Measurements from ENCODE around the gene ARHGAP42.

DNA sequence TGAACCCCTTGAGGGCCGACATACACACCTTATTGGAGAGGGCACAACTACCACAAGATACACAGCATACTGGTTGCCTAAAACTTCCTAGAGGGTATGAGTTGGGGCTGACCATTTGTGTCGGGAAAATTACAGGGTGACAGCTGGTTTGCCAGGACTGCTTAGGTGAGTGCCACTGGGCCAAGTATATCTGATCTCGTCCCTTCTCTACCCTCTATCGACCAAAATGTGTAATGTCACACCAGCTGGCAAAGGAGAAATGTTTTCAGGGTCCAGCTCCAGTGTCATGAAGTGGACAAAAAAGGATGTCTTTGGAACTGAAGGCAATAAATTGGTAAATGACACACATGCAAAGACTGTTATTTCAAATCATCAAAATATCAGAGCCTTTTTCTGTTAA lies 316.4 kb downstream of the ARHGAP42 start:
- TF ChIP-seq, protein P1, sequence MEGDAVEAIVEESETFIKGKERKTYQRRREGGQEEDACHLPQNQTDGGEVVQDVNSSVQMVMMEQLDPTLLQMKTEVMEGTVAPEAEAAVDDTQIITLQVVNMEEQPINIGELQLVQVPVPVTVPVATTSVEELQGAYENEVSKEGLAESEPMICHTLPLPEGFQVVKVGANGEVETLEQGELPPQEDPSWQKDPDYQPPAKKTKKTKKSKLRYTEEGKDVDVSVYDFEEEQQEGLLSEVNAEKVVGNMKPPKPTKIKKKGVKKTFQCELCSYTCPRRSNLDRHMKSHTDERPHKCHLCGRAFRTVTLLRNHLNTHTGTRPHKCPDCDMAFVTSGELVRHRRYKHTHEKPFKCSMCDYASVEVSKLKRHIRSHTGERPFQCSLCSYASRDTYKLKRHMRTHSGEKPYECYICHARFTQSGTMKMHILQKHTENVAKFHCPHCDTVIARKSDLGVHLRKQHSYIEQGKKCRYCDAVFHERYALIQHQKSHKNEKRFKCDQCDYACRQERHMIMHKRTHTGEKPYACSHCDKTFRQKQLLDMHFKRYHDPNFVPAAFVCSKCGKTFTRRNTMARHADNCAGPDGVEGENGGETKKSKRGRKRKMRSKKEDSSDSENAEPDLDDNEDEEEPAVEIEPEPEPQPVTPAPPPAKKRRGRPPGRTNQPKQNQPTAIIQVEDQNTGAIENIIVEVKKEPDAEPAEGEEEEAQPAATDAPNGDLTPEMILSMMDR (optimal IDR thresholded peaks at IDR 0.05 in 1 of 3, IDR thresholded peaks at IDR 0.05 in 1 of 3, conservative IDR thresholded peaks at IDR 0.05 in 1 of 3; ENCODE audit: extremely low read depth in 1 of 3, insufficient read depth in 2 of 3, low read length in 3 of 3) = peak in 1 of 3 experiments; percentile 13
- no peak for TF ChIP-seq EZH2 (IDR thresholded peaks at IDR 0.05; ENCODE audit: low read length)
